HS-5 (cell line): Measurements from ENCODE around the gene DYNLT3.

Source experiments
- DNase-seq: peaks from one replicate; pipeline ENCODE4 v3.0.0-alpha.2; 2012; ENCODE audit warnings: low read depth

The DYNLT3 gene

GRCh38 chrX:37840931-37841330 lies 6.4 kb downstream of the DYNLT3 start:
- DNase-seq: no peak

GRCh38 chrX:37834937-37835336 lies 12.4 kb downstream of the DYNLT3 start:
- DNase-seq: no peak

GRCh38 chrX:37830371-37830770 lies 17.0 kb downstream of the DYNLT3 start:
- DNase-seq: no peak

GRCh38 chrX:37829721-37830120 lies 17.6 kb downstream of the DYNLT3 start:
- no peak for DNase-seq

GRCh38 chrX:37825215-37825842 lies 22.0 kb downstream of the DYNLT3 start:
- DNase-seq: no peak

- DNase-seq: no peak
Measured at GRCh38 chrX:37824491-37825214, 22.7 kb downstream of the DYNLT3 start.

- DNase-seq: no peak
Measured at GRCh38 chrX:37820646-37821045, 26.7 kb downstream of the DYNLT3 start.

- DNase-seq: no peak
Measured at GRCh38 chrX:37818031-37818430, 29.3 kb downstream of the DYNLT3 start.

GRCh38 chrX:37817579-37817978 lies 29.8 kb downstream of the DYNLT3 start:
- no peak for DNase-seq

GRCh38 chrX:37817176-37817575 lies 30.2 kb downstream of the DYNLT3 start:
- DNase-seq: no peak

GRCh38 chrX:37816766-37817165 lies 30.6 kb downstream of the DYNLT3 start:
- DNase-seq: no peak

- DNase-seq: no peak
Measured at GRCh38 chrX:37815366-37815765, 32.0 kb downstream of the DYNLT3 start.

GRCh38 chrX:37813570-37813969 lies 33.8 kb downstream of the DYNLT3 start:
- no peak for DNase-seq

- DNase-seq: no peak
Measured at GRCh38 chrX:37812110-37812509, 35.3 kb downstream of the DYNLT3 start.

- no peak for DNase-seq
Measured at GRCh38 chrX:37809970-37810369, 37.4 kb downstream of the DYNLT3 start.

- DNase-seq: no peak
Measured at GRCh38 chrX:37803057-37803456, 44.3 kb downstream of the DYNLT3 start.

GRCh38 chrX:37802028-37802427 lies 45.3 kb downstream of the DYNLT3 start:
- DNase-seq: no peak

GRCh38 chrX:37800717-37801116 lies 46.7 kb downstream of the DYNLT3 start:
- no peak for DNase-seq

- no peak for DNase-seq
Measured at GRCh38 chrX:37799936-37800335, 47.4 kb downstream of the DYNLT3 start.

GRCh38 chrX:37796805-37797204 lies 50.6 kb downstream of the DYNLT3 start:
- no peak for DNase-seq

GRCh38 chrX:37796310-37796709 lies 51.1 kb downstream of the DYNLT3 start:
- no peak for DNase-seq
